Measurements from ENCODE around the gene DNAJB8. TPM values are rescaled to one million over a fixed set of nuclear protein-coding genes. Genes with fewer than 3 reads are reported as not detected.

Gene DNAJB8
- total RNA-seq, 1 experiment from 2014 or later, result not detected

- no peak for DNase-seq (ENCODE audit: low spot score)
- no TSS peak for BruUV-seq (replicated peaks)
- ChIA-PET CTCF (interaction anchor here (1.4 kb wide), 1 partner anchor 156 kb away, joined by 3 read pairs; no protein-coding TSS in a partner anchor), POLR2A (ENCODE audit: low non-redundant PET) (no interaction called here)
- Histone ChIP-seq H3K4me3 (ENCODE audit: low read depth, low read length, poor library complexity, severe bottlenecking) (no peak overlapping the region), H3K36me3 (ENCODE audit: insufficient read depth, low read length, poor library complexity, severe bottlenecking) (no peaks in the 10 kb centered on the region), H3K9me3 (ENCODE audit: low read depth, low read length, poor library complexity, severe bottlenecking) (no peaks in the 10 kb centered on the region), H3K4me1 (ENCODE audit: insufficient read depth, low read length, poor library complexity, severe bottlenecking) (peaks cover 2% of the 10 kb centered on the region), H3K27ac (ENCODE audit: low read depth, low read length, poor library complexity, severe bottlenecking) (no peak overlapping the region), H3K27me3 (replicated peaks; ENCODE audit: insufficient read depth, low read depth, low read length, poor library complexity) (no peaks in the 10 kb centered on the region)
- TF ChIP-seq, protein P1, sequence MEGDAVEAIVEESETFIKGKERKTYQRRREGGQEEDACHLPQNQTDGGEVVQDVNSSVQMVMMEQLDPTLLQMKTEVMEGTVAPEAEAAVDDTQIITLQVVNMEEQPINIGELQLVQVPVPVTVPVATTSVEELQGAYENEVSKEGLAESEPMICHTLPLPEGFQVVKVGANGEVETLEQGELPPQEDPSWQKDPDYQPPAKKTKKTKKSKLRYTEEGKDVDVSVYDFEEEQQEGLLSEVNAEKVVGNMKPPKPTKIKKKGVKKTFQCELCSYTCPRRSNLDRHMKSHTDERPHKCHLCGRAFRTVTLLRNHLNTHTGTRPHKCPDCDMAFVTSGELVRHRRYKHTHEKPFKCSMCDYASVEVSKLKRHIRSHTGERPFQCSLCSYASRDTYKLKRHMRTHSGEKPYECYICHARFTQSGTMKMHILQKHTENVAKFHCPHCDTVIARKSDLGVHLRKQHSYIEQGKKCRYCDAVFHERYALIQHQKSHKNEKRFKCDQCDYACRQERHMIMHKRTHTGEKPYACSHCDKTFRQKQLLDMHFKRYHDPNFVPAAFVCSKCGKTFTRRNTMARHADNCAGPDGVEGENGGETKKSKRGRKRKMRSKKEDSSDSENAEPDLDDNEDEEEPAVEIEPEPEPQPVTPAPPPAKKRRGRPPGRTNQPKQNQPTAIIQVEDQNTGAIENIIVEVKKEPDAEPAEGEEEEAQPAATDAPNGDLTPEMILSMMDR (conservative IDR thresholded peaks at IDR 0.05; ENCODE audit: low read depth, low read length), result no peak
- no peak for TF ChIP-seq EZH2 (IDR thresholded peaks at IDR 0.05; ENCODE audit: borderline replicate concordance, low read depth, low read length, poor library complexity, severe bottlenecking)
- intact Hi-C loops (cut with micrococcal nuclease; ENCODE audit: unreplicated experiment), result loop anchor here (2.0 to 5.0 kb wide), 3 partner anchors 64 to 157 kb away; partner anchors contain the start of gene GATA2
These were observed 38.5 kb downstream of the DNAJB8 start for GRCh38 chr3:128427872-128428822.

DNA sequence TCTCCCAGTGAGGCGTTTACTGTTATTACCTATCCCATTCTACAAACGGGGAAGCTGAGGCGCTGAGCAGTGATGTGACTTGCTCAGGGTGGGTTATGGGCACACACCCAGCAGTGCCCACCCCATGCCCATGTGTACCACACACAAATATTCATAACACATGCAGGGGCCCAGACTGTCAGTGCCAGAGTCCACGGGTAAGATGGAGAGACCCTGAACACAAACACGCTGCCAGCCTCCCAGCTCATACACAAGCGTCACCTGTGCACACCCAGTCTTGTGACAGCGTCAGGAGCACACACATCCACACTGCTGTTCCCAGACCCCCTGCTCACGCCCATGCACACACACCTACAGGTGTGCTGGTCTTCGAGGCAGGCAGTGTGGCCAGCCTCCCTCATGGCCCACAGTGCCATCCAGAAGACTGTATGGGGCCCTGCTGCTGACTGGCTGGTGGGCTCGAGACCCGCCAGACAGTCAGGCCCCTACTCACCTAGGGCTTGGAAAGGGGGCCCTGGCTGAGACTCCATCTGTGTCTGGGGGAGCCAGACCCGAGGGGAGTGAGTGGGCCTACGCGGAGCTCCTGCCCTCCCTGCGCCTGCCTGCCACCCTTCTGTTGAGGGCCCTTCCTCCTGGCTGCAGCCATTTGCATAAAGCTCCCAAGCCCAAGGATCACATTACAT is 39.4 kb downstream of the DNAJB8 start:
- TF ChIP-seq EZH2 (IDR thresholded peaks at IDR 0.05; ENCODE audit: borderline replicate concordance, low read depth, low read length, poor library complexity, severe bottlenecking), result no peak
- TF ChIP-seq, protein P1 (conservative IDR thresholded peaks at IDR 0.05; ENCODE audit: low read depth, low read length), result no peak
- Histone ChIP-seq H3K4me3 (ENCODE audit: low read depth, low read length, poor library complexity, severe bottlenecking) (no peak overlapping the region), H3K36me3 (ENCODE audit: insufficient read depth, low read length, poor library complexity, severe bottlenecking) (no peaks in the 10 kb centered on the region), H3K27me3 (replicated peaks; ENCODE audit: insufficient read depth, low read depth, low read length, poor library complexity) (no peaks in the 10 kb centered on the region), H3K27ac (ENCODE audit: low read depth, low read length, poor library complexity, severe bottlenecking) (no peak overlapping the region), H3K4me1 (ENCODE audit: insufficient read depth, low read length, poor library complexity, severe bottlenecking) (peaks cover 2% of the 10 kb centered on the region), H3K9me3 (ENCODE audit: low read depth, low read length, poor library complexity, severe bottlenecking) (no peaks in the 10 kb centered on the region)
- no peak for DNase-seq (ENCODE audit: low spot score)
- BruUV-seq (replicated peaks), result no TSS peak
- ChIA-PET CTCF (interaction anchor here (1.4 to 1.8 kb wide), 2 partner anchors 70 to 157 kb away, joined by 3 to 9 read pairs; no protein-coding TSS in a partner anchor), POLR2A (ENCODE audit: low non-redundant PET) (no interaction called here)
- intact Hi-C loops (cut with micrococcal nuclease; ENCODE audit: unreplicated experiment), result loop anchor here (2.0 to 5.0 kb wide), 3 partner anchors 65 to 157 kb away; partner anchors contain the start of gene GATA2

- ChIA-PET CTCF (interaction anchor here (0.6 to 1.8 kb wide), 3 partner anchors 67 to 158 kb away, joined by 3 to 9 read pairs (median 3); partner anchors contain the start of gene GATA2), POLR2A (ENCODE audit: low non-redundant PET) (no interaction called here)
- Histone ChIP-seq H3K27ac (ENCODE audit: low read depth, low read length, poor library complexity, severe bottlenecking) (no peak overlapping the region), H3K9me3 (ENCODE audit: low read depth, low read length, poor library complexity, severe bottlenecking) (no peaks in the 10 kb centered on the region), H3K4me1 (ENCODE audit: insufficient read depth, low read length, poor library complexity, severe bottlenecking) (peaks cover 2% of the 10 kb centered on the region), H3K36me3 (ENCODE audit: insufficient read depth, low read length, poor library complexity, severe bottlenecking) (no peaks in the 10 kb centered on the region), H3K27me3 (replicated peaks; ENCODE audit: insufficient read depth, low read depth, low read length, poor library complexity) (no peaks in the 10 kb centered on the region), H3K4me3 (ENCODE audit: low read depth, low read length, poor library complexity, severe bottlenecking) (no peak overlapping the region)
- DNase-seq (ENCODE audit: low spot score), result peak; percentile 58
- intact Hi-C loops (cut with micrococcal nuclease; ENCODE audit: unreplicated experiment), result loop anchor here (2.0 to 5.0 kb wide), 3 partner anchors 66 to 158 kb away; partner anchors contain the start of gene GATA2
- TF ChIP-seq, protein P1 (conservative IDR thresholded peaks at IDR 0.05; ENCODE audit: low read depth, low read length), result peak; percentile 71
- no peak for TF ChIP-seq EZH2 (IDR thresholded peaks at IDR 0.05; ENCODE audit: borderline replicate concordance, low read depth, low read length, poor library complexity, severe bottlenecking)
- no TSS peak for BruUV-seq (replicated peaks)
These were observed 40.4 kb downstream of the DNAJB8 start for GRCh38 chr3:128426128-128426921.

Data from A673 (cell line).